ENCODE measurements around the gene GSK3B.
"Not testable (repeated sequence)": the region's sequence is repeated elsewhere in the genome, so short reads cannot be mapped to it uniquely, and the experiment has no call there.

- not testable (repeated sequence) for TF ChIP-seq POLR2A, POLR2AphosphoS5 (IDR thresholded peaks at IDR 0.05; ENCODE audit: low read depth, low read length)
Observed at GRCh38 chr3:119986812-119987211, 107.4 kb downstream of the GSK3B start.
